Cardiac septum (tissue), 1 donor: Measurements from ENCODE around the gene CACNA2D1. TPM values are rescaled to one million over a fixed set of nuclear protein-coding genes. Genes with fewer than 3 reads are reported as not detected.

Source experiments
- DNase-seq: peaks from one replicate; pipeline ENCODE4 v3.0.0-alpha.2; 2020; ENCODE audit warnings: low spot score
- intact Hi-C: fragments of 100-400 bp; cut with DNase I; formaldehyde crosslinking; loops from one replicate; pipeline ENCODE4 v1.14.0; 2022
- total RNA-seq: library from RNA; stranded (reverse); fragmentation: NEBNext Ultra II Directional; extraction: Animal tissue kit (Norgen Biotek cat#: 25700); gene quantifications from one replicate; pipeline ENCODE4 v1.2.1, GENCODE V29; 2021
- donor health status: DM: no; HTN: no; CAD: no.

The CACNA2D1 gene
- total RNA-seq, 1 donor from 2014 or later: 87.3 TPM

DNA sequence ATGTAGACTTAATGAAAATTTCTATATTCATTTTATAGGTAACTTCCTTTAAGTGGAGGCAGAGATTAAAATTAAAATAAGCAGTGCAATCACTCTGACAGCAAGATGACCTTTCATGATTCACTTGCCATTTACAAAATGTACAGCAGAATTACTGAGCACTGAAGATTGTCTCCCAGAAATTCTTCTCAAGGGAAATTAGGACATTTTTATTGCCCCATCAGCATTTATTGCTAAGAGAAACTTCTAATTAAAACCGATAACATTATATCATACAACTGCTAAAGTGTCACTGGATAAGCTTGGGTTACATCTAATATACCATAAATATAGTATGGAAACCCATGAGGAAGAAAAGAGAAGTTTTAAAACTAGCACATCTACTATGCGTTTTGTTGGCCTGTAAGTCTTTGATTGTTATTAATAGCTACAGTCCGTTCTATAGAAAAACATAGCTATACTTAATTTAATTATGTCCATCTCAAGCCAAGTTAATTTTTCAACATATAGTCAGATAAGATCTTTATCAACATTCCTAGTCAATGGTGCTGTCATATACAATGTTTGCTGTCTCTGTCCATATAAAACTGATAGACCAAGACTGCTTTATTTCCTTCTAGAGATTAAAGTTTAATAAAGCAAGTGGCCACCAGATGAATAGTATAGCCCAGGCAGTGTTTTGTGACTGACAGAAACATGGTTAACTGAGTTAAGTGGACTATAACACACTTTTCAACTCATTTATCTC is 456.7 kb downstream of the CACNA2D1 start:
- intact Hi-C loops: no loop called here
- DNase-seq: no peak

DNA sequence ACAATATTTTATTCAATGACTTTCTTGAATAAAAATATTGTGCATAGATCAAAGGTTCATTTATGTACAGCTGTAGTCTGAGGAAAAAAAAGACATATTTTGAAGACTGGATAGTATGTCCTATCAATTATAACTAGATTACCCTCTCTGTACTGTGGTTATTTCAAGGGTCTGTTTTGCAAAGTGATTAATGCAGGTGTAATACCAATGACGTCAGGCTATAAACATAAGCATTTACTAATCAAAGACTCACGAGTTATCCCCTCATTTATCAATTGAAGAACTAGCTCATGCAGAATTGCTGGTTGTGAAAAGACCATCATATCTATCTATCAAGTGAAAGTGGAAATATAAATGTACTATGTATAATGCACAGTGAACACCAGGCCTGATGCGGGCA is 460.2 kb downstream of the CACNA2D1 start:
- intact Hi-C loops: no loop called here
- no peak for DNase-seq

DNA sequence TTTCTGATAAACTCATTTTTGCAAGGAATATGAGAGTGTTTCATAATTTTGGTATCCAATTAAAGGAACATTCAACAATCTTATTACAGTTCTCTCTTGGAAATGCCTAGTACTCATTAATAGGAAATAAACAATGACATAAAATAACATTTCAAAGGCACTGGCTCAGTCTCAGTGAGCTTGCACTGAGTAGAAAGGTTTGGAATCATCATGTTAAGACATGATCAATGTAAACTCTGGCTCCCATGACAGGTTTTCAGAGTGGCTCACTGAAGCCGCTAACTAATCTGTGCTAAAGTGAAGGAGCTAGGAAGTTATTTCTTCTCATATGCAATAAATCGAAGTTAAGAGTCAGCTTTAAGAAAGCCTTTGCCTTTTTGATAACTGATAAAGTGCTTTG is 470.5 kb downstream of the CACNA2D1 start:
- no peak for DNase-seq
- intact Hi-C loops: no loop called here

DNA sequence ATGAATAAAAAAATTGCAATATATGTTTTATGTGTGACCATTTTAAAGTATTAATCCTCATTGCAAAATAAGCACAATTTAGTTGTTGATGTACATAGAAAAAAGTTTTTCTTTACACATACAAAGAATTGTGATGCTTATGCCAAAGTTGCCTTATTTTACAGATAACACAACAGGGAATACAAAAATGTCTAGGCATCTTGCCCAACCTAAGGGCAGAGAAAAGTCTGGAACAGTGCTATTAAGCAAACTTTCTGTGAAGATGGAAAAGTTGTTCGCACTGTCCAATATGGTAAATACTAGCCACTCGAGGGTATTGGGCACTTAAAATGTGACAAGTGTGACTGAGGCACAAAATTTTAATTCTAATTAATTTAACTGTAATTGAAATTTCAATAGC is 483.6 kb downstream of the CACNA2D1 start:
- no peak for DNase-seq
- intact Hi-C loops: no loop called here

DNA sequence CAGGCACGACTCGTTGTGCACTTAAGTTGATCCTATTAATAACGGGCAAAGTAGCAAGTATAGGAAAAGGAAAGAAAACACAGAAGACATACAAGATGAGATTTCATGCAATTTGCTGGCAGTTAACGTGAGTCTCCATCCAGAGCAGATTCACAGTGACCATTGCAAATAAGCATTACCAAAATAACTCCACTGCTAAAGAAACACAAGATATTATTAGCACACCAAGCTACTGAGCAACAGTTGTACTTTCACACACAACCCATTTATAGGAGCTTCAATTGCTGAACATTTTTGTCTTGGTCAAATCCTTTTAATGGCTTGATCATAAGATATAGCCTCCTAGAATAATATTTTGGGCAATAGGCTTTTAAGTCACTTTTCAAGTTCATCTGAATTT is 486.1 kb downstream of the CACNA2D1 start:
- DNase-seq: no peak
- intact Hi-C loops: loop anchor here (2.0 kb wide), 1 partner anchor 457 kb away; no protein-coding TSS in a partner anchor

DNA sequence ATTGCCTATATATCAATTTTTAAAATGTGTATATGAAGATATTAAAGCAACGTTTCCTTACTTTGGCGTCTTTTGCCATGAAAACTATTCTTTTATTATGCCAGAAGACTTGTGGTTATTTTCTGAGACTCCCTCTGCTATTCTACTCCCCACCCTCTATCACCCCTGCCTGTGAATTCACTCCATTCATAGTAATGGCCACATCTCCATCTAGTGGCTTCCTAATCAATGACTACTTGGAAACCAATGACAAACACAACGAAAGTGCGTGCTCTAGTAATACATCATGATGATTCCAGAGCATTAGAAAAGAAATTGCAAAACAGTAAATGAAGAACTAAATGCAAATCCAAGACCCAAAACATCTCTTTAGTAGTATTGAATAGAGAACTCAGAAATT is 487.1 kb downstream of the CACNA2D1 start:
- intact Hi-C loops: loop anchor here (2.0 kb wide), 1 partner anchor 456 kb away; no protein-coding TSS in a partner anchor
- no peak for DNase-seq

DNA sequence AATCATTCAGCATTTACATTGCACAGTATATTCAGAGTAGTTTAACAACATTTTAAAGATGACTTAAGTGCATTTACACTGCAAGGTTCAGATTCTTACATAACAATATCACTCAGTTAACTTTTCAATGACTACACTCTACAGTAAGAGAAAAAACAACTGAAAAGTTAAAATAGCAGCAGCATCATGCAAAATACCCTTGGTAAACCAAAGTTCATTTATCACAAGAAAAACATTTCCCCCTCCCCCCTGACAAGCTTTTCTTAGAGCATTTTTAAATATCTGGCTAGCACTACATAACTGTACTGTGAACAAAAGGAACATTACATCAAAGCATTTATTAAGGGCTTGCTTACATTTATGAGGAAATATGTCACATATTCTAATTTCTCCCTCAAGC is 494.3 kb downstream of the CACNA2D1 start:
- intact Hi-C loops: no loop called here
- no peak for DNase-seq

DNA sequence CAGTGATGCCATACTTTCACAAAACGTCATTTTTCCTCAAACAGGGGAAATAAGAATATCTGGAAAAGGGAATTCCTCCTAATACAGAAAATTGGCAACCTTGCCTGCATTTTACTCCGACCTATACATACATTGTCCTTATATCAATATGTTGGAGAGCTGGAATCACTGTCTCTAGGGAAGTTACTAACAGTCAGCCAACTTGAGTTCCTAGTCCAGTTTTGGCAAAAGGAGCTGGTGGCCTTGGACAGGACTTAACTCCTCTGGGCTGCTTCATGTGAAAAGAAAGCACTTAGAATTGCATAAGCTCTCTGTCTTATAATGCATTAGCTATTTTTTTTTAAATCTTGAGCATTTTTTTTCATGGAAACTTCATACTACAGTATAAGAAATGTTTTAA is 499.5 kb downstream of the CACNA2D1 start:
- intact Hi-C loops: no loop called here
- no peak for DNase-seq

DNA sequence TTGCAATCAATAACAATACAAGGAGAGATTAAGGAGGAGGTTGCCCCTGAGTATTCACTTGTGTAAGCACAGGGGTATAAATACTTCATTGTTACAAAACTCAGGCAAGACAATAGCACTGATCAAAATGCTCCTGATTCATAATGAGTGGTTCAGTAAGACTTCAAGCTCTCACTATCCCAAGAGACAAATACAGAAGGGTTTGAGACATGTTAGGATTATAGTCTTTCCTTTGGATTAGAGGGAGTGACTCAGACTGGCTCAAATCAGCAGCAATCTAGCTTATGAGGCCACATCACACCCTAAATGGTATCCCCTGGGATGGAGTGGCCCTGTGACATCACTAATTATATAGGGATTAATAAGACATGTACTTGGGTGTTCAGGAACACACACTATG is 506.5 kb downstream of the CACNA2D1 start:
- no peak for DNase-seq
- intact Hi-C loops: no loop called here

DNA sequence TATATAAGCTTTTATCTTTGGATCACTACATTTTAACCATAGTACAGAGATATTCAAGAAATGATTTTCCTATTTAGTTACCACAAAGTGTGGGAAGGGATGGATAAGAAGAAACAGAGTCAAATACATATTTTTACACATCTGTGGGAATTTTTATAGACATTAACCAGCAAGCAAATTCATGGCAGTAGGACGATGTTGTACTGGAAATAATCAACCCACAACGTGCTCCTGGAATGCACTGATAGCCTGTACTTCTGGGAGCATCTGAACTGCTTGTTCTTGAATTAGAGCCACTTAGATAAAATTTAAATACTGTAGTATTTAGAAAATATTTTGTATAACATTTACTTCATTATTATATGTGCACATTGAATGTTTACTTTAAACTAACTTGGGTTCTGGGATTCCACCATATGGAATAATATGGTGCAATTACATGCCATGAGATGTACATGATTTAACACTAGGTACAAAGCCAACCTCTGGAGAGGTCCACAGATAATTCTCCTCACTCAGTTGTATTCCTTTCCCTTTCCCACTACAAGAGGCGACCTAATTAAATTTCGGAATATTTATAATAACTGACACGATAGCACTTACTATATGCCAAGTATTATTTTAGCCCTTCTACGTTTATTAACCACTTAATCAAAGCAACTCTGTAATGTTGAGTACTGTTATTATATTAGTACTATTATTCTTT is 508.8 kb downstream of the CACNA2D1 start:
- DNase-seq: no peak
- intact Hi-C loops: no loop called here

DNA sequence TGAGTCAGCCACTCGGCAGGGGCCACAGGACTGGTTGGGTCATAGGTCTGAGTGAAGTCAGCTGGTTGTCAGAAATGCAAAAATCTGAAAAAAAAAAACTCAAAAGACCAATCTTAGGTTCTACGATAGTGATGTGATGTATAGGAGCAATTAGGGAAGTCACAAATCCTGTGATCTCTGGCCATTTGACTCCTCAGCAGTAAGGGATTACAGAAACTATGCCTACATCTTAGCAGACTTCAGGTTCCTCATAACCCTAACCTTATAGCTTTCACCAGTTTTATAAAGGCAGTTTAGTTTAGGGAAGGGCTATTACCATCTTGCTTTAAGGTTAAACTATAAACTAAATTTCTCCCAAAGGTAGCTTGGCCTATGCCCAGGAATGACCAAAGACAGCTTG is 510.6 kb downstream of the CACNA2D1 start:
- no peak for DNase-seq
- intact Hi-C loops: no loop called here

DNA sequence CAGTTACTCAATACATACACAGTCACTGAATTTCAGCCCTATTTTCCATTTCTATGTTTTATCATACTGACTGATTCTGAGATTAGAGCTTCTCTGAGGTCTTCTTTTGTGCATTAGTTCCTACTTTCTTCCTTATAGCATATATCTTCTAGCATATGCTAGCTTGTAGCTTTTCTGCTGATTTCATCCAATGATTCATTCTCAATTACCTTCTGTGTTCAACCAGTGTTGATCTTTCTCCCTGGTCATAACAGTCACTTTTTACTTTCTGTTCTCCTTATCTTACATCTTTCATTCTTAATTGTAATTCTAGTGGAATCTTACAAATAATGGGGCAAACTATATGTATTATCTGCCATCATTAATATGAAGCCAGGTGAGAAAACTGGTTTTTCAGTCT is 514.2 kb downstream of the CACNA2D1 start:
- intact Hi-C loops: no loop called here
- no peak for DNase-seq

DNA sequence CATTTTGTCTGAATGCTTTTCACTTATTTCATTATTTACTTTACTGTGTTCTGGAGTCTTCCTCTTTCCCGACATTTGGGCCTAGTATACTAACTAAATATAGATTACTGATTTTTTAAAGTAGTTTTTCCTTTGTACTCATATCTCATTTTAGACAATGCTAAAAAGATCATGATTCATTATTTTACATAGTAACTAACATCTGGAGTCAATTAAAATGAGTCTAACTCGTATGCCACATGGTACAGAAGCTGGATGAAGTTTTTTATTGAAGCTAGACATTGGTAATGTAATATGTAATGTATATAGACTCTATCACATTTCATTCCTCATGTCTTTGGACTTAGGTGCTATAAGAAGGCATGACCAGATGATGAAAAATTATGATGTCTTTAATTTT is 517.4 kb downstream of the CACNA2D1 start:
- intact Hi-C loops: no loop called here
- no peak for DNase-seq

DNA sequence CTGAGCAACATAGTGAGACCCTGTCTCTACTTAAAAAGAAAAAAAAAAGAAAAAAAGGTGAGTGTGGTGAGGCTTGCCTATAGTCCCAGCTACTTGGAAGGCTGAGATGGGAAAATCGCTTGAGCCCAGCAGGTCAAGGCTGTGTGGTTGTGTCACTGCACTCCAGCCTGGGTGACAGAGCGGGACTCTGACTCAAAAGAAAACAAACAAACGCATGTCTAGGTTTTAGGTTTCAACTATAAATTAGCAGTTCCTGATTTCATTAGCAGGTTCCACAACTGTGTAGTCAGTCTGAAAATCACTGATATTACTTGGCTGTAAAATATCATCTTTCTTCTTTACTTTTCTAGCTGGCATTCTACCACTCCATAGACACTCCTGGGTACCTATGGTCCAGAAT is 518.0 kb downstream of the CACNA2D1 start:
- DNase-seq: no peak
- intact Hi-C loops: no loop called here

DNA sequence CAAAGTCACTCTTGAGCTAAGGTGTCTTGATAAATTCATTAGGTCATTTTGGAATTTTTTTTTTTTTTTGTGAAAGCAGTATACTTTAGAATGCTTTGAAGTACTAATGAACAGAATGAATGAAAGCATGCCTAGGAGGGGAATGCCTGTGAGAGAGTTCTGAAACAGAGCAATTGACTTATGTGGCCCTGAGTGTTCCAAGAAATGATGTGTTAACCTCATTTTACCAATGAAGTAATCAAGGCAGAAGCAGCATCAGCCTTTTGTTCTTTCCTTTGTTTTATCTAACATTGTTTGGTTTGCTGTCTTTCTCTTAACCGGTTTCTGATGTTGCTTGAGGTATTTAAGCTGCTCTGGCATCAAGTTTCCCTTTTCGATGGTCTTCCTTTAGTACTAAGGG is 519.1 kb downstream of the CACNA2D1 start:
- intact Hi-C loops: no loop called here
- no peak for DNase-seq

DNA sequence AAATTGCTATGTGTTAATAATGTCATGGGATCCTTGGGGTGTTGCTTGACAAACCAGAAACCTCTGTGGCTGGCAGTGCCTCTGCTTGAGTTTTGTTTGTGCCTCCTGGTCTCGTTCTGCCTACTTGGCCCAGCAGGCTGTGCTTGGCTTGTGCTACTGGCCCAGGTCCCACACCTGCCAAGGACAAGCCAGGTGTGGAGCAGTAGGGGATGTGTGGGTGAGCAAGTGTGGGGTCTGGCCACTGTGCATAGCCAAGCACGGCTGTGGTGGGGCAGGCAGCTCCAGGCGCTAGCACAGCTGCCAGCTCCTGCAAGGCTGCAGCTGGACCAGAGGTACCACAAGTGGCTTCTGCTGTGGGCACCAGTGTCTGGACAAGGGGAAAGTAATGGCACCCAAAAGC is 524.1 kb downstream of the CACNA2D1 start:
- no peak for DNase-seq
- intact Hi-C loops: no loop called here

DNA sequence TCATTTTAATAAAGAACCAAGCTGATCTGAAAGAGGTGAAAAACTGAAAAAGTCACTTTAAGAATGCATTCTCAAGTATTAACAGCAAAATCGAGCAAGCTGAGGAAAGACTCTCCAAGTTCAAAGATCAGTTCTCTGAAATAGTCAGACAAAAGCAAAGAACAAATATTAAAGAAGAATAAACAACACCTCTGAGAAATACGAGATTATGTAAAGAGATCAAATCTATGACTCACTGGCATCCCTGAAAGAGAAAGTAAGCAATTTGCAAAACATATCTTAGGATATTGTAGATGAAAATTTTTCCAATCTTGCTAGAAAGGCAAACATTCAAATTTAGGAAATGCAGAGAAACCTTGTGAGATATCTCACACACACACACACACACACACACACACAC is 535.4 kb downstream of the CACNA2D1 start:
- intact Hi-C loops: no loop called here

DNA sequence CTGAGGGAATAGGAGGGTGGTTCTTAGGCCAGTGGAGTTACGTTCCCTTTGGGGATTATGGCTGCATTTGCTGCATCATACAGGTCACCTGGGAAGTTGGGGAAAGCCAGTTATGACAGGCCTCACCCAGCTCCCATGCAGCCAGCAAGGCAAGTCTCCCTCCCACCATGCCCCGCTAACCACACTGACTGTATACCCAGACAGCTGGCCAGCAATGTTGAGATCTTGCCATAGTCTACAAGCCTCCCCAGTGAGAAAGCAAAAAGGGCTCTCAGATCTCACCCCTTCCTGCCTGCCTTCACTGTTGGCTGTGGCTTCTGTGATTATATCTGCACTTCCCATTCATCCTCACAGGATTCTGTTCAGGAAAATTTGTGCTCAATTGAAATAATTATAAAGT is 540.5 kb downstream of the CACNA2D1 start:
- intact Hi-C loops: no loop called here
- no peak for DNase-seq

More for the DNA sequence above, 535.4 kb downstream of the CACNA2D1 start:
- no peak for DNase-seq

DNA sequence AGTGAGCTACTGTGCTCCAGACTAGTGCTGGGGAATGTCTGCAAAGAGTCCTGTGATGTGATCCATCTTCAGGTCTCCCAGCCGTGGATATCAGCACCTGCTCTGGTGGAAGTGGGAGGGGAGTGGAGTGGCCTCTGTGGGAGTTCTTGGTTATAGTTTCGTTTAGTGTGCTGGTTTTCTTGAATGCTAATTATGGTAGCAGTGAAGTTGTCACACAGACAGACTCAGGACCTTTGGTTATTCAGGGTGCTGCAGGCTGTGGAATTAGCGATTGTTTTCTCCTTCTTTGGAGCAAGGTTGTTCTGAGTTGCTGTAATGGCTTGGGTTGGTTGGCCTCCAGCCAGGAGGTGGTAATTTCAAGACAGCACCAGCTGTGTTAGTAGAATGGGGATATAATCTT is 541.0 kb downstream of the CACNA2D1 start:
- intact Hi-C loops: no loop called here
- no peak for DNase-seq
